RPMI8226 (cell line): ENCODE measurements around the gene TIMM9.
"Not testable (repeated sequence)": the region's sequence is repeated elsewhere in the genome, so short reads cannot be mapped to it uniquely, and the experiment has no call there.

Experiments
- DNase-seq: peaks from one replicate; pipeline ENCODE4 v3.0.0-alpha.2; 2015

The TIMM9 gene

DNA sequence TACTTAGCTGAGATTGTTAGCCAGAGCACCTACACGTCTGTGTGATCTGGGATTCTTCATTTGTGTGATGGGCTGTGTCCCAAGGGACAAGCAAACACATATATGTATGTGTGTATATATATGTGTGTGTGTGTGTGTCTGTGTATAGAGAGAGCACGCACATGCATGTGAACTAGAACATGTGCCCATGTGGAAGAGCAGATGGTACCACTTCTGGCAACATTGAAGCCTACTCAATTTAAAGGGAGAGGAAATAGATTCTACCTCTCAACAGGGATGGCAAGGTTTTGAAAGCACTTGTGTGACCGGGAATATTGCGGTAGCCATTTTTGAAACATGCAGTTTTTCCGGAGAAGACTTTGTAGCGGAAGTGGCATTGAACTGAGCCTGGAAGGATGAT lies 30.2 kb downstream of the TIMM9 start:
- no peak for DNase-seq

DNA sequence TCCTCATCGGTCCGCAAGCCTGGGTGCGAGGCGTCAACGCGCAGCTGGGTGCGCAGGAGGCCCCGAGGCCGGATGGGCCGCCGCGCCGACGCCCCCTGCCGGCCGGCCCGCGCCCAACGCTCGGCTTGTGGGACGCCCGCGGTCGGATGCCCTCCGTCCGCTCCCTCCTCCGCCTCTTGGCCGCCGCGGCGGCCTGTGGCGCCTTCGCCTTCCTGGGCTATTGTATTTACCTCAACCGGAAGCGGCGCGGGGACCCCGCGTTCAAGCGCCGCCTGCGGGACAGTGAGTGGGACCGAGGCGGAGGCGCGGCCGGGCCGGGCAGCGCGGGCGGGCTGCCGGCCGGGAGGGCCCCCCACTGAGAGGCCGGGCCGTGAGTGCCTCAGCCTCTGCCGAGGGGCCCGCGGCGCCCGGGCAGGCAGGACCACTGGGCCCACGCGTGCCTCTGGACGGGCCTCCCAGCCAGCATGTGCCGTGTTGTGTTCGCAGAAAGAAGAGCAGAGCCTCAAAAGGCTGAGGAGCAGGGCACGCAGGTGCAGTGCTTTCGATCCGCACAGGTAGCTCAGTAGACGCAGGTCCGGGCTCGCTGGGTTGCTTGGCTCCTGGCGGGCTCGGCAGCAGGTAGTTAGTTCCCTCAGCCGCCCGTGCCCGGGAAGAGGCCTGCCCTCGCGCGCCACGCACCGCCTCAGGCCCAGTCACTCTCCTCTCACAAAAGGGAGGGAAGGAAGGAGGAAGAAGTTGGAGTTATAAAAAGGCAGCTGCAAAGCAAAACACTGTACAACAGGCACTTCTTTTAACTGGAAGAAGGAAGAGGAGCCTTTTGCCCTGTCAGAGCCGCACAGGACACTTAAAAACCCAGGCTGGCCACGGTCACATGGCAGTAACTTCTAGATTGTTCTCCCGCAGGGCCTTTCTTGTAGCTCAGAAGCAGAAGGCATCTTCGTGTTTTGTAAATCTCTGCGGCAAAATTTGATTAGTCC lies 31.2 kb downstream of the TIMM9 start, which contains the start of gene TOMM20L:
Gene TOMM20L (plus strand): TSS at position 119 of the 977 bp plus-strand sequence. CDS start 28 bp downstream, at position 147.
- DNase-seq, result peak; percentile 82

GRCh38 chr14:58395562-58395811 lies 31.8 kb downstream of the TIMM9 start:
- DNase-seq, result no peak

- DNase-seq, result no peak
Measured at GRCh38 chr14:58390830-58391229, 36.5 kb downstream of the TIMM9 start.

DNA sequence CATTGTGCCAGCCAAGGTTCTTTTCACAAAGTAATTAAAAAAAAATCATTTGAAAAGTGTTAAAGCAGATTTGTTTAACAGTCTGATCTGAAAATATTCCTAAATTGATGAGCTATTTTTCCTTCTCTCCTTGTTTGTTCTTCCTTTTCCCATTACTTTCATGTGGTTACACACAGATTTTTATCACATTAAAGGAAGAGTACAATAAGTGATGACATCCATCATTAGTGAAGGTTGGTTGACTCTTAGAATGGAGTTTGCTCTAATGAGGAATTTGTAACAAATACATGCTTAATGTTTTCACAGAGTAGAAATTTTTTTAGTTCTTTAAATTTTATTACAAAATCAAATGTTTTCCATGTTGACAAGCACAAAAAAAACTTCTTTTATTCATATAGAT lies 50.5 kb downstream of the TIMM9 start:
- DNase-seq, result no peak

DNA sequence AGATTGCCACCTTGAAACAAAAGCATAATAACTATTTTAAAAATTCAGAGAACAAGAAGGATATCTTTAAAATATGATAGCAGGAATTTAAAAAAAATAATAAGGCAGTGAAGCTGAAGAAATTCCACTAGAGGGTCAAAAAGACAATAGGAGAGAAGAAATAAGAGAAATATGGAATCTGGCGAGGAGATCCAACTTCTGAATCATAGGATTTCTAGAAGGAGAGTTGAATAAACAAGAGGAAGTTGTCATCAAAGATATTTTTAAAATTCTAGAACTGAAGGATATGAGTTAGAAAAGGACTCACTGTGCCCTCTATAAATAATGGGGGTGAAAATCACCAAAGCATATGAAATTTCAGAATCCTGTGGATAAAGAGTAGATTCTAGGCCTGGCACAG lies 58.4 kb downstream of the TIMM9 start:
- DNase-seq, result no peak

GRCh38 chr14:58367296-58367695 lies 60.0 kb downstream of the TIMM9 start:
- DNase-seq, result no peak

GRCh38 chr14:58364316-58364715 lies 63.0 kb downstream of the TIMM9 start:
- no peak for DNase-seq

- DNase-seq, result peak; percentile 12
Measured at GRCh38 chr14:58362798-58363412, 64.4 kb downstream of the TIMM9 start.

DNA sequence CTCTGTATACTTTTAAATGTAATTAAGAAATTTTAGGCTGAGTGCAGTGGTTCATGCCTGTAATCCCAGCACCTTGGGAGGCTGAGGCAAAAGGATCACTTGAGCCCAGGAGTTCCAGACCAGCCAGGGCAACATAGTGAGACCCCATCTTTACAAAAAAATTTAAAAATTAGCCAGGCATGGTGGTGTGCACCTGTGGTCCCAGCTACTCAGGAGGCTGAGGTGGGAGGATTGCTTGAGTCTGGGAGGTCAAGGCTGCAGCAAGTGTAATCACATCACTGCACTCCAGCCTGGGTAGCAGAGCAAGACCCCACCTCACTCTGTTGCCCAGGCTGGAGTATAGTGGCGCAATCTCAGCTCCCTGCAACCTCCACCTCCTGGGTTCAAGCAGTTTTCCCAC lies 65.1 kb downstream of the TIMM9 start:
- not testable (repeated sequence) for DNase-seq
